Right lobe of liver (tissue), 6 donors: ENCODE measurements around the gene FLRT1. TPM values are rescaled to one million over a fixed set of nuclear protein-coding genes. Genes with fewer than 3 reads are reported as not detected.

Source experiments
- ATAC-seq, 4 donors: fragments of 200-7000 bp; cut with Tn5 transposase; one replicate each; pipeline ENCODE4 v1.9.1; 2020; ENCODE audit warnings: mild to moderate bottlenecking in 4 of 4, moderate library complexity in 4 of 4
- DNase-seq, 3 donors: peaks; one replicate each; pipeline ENCODE4 v3.0.0-alpha.2; 2020
- H3K27ac ChIP-seq, 3 donors: fragments of 200-600 bp; one replicate each; pipeline ENCODE4 v1.8.0; 2022
- H3K27me3 ChIP-seq, 2 donors: fragments of 200-600 bp; one replicate each; pipeline ENCODE4 v1.8.0; 2022
- H3K36me3 ChIP-seq, 4 donors: fragments of 200-600 bp; sonication (generic) in 1 of 4; one replicate each; pipeline versions ENCODE4 v1.5.1 to v1.8.0; 2017 to 2022; ENCODE audit warnings: control low read depth in 1 of 4
- H3K4me1 ChIP-seq, 4 donors: fragments of 200-600 bp; sonication (generic) in 1 of 4; one replicate each; pipeline versions ENCODE4 v1.5.1 to v1.8.0; 2017 to 2022; ENCODE audit warnings: control low read depth in 1 of 4
- H3K4me3 ChIP-seq, 3 donors: fragments of 200-600 bp; one replicate each; pipeline ENCODE4 v1.8.0; 2022
- H3K9me3 ChIP-seq, 4 donors: fragments of 200-600 bp; sonication (generic) in 1 of 4; one replicate each; pipeline versions ENCODE4 v1.5.1 to v1.8.0; 2017 to 2022; ENCODE audit warnings: control low read depth in 1 of 4
- CTCF ChIP-seq, 4 donors: fragments of 200-600 bp in 3 of 4; fragments of 450-650 bp in 1 of 4; IDR thresholded peaks; one replicate each; pipeline versions ENCODE4 v1.5.1 to v1.8.0; 2016 to 2022; ENCODE audit warnings: antibody characterized with exemption in 4 of 4, mild to moderate bottlenecking in 2 of 4
- POLR2A ChIP-seq: fragments of 450-650 bp; IDR thresholded peaks from one replicate; pipeline ENCODE4 v1.6.1; 2017; ENCODE audit warnings: antibody characterized with exemption, mild to moderate bottlenecking
- WGBS: methylation state at CpG from one replicate; pipeline ENCODE4 v1.1.6; 2018; ENCODE audit warnings: low coverage, low lambda C conversion rate; ENCODE audit not compliant: insufficient coverage; ENCODE audit errors: missing lambda C conversion rate; 5-methylcytosine and 5-hydroxymethylcytosine counted together
- intact Hi-C, 2 donors: fragments of 100-400 bp; cut with DNase I; formaldehyde crosslinking; loops; one replicate each; pipeline versions ENCODE4 v1.11.2 to v1.14.1; 2022
- total RNA-seq, 6 experiments: library from RNA; depleted of rRNA in 2 of 6; stranded (reverse); fragments of >200 nt in 2 of 6; fragmentation: NEBNext Ultra II Directional in 3 of 6; extraction: Animal tissue kit (Norgen Biotek cat#: 25700) in 3 of 6; gene quantifications; one replicate each; pipeline versions ENCODE4 v1.1.0 to v1.2.4, GENCODE V29; 2016 to 2023
- donor health status: DM: no; HTN: yes; CAD: no.
- donor health status: DM: no; HTN: no; CAD: no.
- donor health status: DM: no; HTN: no; CAD: no.
- donor health status: DM: no; HTN: yes; CAD: no.
- donor health status: DM: no; HTN: yes; CAD: no.

The FLRT1 gene
- total RNA-seq, 6 experiments from 2014 or later, result 0.12 TPM; not detected in 5

GRCh38 chr11:64052436-64052835, 16.7 kb downstream of the FLRT1 start:
- Histone ChIP-seq H3K27me3 (no peaks in the 10 kb centered on the region), H3K27ac (no peak overlapping the region), H3K4me3 (no peak overlapping the region), H3K9me3 (no peaks in the 10 kb centered on the region), H3K4me1 (no peaks in the 10 kb centered on the region), H3K36me3 (no peaks in the 10 kb centered on the region)
- intact Hi-C loops, result no loop called here
- DNase-seq (no peak), ATAC-seq (no peak)
- TF ChIP-seq POLR2A, result no peak
- no peak for TF ChIP-seq CTCF (IDR thresholded peaks at IDR 0.05)
- WGBS, result no CpG with 5 or more reads among the region's 2 CpGs

- DNase-seq (no peak), ATAC-seq (no peak)
- TF ChIP-seq POLR2A, result no peak
- H3K4me3 ChIP-seq, result no peak overlapping the region
- no peaks in the 10 kb centered on the region for H3K27me3 ChIP-seq
- no peaks in the 10 kb centered on the region for H3K36me3 ChIP-seq
- no peak overlapping the region for H3K27ac ChIP-seq
- intact Hi-C loops, result no loop called here
- no peaks in the 10 kb centered on the region for H3K4me1 ChIP-seq
- no CpG with 5 or more reads among the region's 11 CpGs for WGBS
- no peaks in the 10 kb centered on the region for H3K9me3 ChIP-seq
Observed at GRCh38 chr11:64052938-64053622, 17.3 kb downstream of the FLRT1 start.

GRCh38 chr11:64053699-64054098, 18.0 kb downstream of the FLRT1 start:
- TF ChIP-seq CTCF (IDR thresholded peaks at IDR 0.05) (no peak), POLR2A (no peak)
- Histone ChIP-seq H3K9me3 (no peaks in the 10 kb centered on the region), H3K27ac (no peak overlapping the region), H3K4me1 (no peaks in the 10 kb centered on the region), H3K27me3 (no peaks in the 10 kb centered on the region), H3K36me3 (no peaks in the 10 kb centered on the region), H3K4me3 (no peak overlapping the region)
- intact Hi-C loops, result no loop called here
- ATAC-seq (no peak), DNase-seq (no peak)
- no CpG with 5 or more reads among the region's 15 CpGs for WGBS

GRCh38 chr11:64055077-64055476, 19.3 kb downstream of the FLRT1 start:
- no peak for ATAC-seq
- no peaks in the 10 kb centered on the region for H3K27me3 ChIP-seq
- H3K36me3 ChIP-seq, result no peaks in the 10 kb centered on the region
- no peak for DNase-seq
- TF ChIP-seq POLR2A (no peak), CTCF (IDR thresholded peaks at IDR 0.05) (no peak)
- H3K4me3 ChIP-seq, result no peak overlapping the region
- 71% methylated on average over 3 of the region's 8 CpGs for WGBS
- intact Hi-C loops, result no loop called here
- no peaks in the 10 kb centered on the region for H3K9me3 ChIP-seq
- no peaks in the 10 kb centered on the region for H3K4me1 ChIP-seq
- no peak overlapping the region for H3K27ac ChIP-seq

GRCh38 chr11:64056213-64056785, 20.6 kb downstream of the FLRT1 start:
- Histone ChIP-seq H3K36me3 (no peaks in the 10 kb centered on the region), H3K27ac (no peak overlapping the region), H3K4me3 (no peak overlapping the region), H3K27me3 (no peaks in the 10 kb centered on the region), H3K4me1 (peaks cover 0 to 5% (median 0%) of the 10 kb centered on the region in 4 donors), H3K9me3 (no peaks in the 10 kb centered on the region)
- intact Hi-C loops, result no loop called here
- no CpG with 5 or more reads among the region's 15 CpGs for WGBS
- no peak for TF ChIP-seq CTCF (IDR thresholded peaks at IDR 0.05)
- TF ChIP-seq POLR2A, result no peak
- DNase-seq (no peak), ATAC-seq (no peak)
